NCI-H446 (cell line): ENCODE results near the gene PROX2.
A peak's percentile ranks its signal among the peaks of the same experiment; 100 is the strongest.

Experiments used
- DNase-seq, 2 experiments: peaks; one replicate each; lab custom pipeline; 2025; lab: John Stamatoyannopoulos, UW

The PROX2 gene

DNA sequence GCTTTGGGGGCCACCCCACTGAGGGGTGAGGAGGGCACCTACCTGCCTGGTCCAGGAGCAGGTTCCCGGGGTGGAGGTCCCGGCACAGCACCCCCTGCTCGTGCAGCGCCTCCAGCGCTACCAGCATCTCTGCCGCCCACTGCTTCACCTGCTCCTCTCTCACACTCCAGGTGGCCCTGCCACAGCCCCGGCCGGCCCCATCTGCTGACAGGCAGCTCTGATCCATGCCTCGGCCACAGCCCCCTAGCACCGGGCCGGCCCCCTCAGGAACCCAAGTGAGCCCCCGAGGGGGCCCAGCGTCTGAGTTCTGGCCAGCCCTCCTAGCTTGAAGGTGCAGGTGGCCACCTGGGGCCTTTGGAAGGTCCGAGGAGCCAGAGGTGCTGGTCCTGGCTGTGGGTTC, 33.6 kb upstream of the PROX2 start:
- no peak for DNase-seq

- no peak for DNase-seq
Measured at GRCh38 chr14:74908861-74909341, 33.0 kb upstream of the PROX2 start.

DNA sequence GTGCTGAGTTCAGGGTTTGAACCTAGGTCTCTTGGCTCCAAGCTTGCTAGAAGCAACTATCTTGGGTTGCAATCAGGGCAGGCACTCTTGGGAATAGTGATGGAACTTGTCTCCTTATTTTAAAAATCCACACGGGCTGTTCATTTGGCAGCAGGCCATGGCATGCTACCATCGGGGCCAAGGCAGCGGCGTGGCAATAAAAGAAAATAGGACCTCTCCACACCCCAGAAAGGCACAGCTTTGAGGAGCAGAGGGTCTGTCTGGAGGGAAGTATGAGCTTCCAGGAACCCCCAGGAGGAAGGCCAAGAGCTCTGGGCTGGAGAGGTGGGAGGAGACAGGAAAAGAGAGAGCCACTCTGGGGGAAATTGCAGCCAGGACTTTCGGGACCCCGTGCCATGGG, 31.8 kb upstream of the PROX2 start:
- peak in 1 of 2 experiments; percentile 62 for DNase-seq

- no peak for DNase-seq
Measured at GRCh38 chr14:74906925-74907521, 31.1 kb upstream of the PROX2 start.

DNA sequence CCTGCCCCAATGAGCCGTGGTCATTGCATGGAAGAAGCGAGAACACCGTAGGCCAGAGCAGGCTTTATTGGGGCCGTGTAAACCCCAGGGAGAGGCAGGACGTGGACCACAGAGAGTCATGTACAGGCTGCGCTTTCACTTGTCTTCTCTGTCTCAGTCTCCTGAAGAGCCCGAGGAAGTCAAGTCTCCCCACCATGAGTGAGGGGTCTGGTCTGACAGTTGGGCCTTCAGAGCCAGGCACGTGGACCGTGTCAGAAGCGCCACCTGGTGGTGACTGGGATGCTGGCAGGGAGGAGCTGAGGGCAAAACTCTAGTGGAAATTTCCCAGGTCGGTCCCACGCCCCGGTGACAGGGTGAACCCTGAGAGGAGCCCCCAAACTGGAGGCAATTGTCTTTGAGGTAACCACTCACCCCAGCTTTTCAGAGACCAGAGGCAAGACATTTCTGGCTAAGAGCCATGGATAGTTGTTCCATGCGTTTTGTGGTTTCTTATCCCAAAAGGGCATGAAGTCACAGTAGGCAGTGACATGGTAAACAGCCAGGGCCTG, 29.7 kb upstream of the PROX2 start:
- peak in 1 of 2 experiments; percentile 60 for DNase-seq

- DNase-seq = no peak
Measured at GRCh38 chr14:74904635-74905503, 28.9 kb upstream of the PROX2 start.

DNA sequence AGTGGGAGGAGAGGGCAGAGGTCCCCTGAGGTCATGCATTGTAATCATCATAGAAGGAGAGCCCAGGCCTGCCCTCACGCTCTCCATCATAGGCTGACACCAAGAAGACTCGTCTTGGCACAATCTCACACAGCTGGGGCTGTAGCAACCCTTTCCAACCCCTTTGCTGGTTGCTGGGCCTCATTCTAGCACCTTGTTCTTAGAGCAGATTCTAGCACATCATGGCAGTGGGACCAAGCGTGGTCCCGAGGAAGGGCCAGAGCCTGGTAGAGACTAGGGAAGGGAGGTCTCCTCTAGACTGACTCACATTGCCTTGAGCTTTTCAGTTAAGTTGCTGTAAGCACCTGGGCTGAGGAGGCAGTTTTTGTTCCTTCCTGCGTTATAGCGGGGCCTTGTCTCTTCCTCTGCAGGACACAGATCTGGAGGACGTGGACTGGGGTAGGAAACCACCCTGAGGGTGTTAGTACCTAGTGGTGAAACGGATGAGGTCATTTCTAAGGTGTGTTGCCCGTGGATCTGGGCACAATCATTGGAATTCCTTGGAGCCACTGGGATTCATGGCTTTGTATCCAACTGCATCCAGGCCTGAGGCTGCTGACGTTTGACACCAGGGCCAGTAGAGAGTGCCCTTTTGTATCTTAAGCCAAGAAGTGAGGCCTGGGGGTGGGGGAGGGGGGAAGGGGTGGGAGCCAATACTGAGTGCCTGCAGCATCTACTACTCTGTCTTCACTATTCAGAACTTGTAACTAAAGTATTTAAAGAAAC, 27.2 kb upstream of the PROX2 start:
- no peak for DNase-seq

DNA sequence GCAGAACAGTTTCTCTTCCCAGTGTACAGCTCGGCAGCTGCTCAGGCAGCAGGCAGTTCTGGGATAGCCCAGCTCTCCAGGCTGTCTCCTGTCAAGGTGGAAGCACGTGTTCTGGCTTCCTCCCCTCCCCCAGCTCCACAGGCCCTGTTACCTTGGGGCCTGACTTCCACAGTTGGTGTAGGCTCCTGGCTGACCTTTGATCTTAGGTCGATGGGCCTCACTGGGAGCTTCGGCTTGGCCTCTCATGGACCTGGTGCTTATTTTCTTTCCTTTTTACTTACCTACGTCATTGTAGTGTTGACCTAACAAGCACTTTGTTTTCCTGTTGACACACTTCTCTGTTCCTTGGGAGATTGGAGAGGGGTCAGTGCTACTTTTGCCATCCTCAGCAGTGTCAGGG, 22.7 kb upstream of the PROX2 start:
- no peak for DNase-seq

DNA sequence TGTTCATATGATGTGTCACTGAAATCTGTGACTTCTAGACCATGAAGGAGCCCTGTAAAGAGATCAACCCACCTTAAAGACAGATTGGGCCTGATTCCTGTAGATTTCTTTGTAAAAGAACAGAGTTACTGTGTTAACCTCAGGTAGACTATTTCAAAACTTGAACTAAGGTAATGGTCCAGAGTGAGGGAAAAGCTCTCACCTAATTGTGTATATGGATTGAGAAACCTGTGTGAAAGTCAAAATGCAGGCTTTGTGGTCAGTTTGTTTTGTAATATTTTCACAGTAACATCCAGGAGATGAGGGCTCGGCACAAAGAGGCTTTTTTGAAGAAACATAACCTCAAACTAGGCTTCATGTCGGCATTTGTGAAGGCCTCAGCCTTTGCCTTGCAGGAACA, 22.1 kb upstream of the PROX2 start:
- no peak for DNase-seq

DNA sequence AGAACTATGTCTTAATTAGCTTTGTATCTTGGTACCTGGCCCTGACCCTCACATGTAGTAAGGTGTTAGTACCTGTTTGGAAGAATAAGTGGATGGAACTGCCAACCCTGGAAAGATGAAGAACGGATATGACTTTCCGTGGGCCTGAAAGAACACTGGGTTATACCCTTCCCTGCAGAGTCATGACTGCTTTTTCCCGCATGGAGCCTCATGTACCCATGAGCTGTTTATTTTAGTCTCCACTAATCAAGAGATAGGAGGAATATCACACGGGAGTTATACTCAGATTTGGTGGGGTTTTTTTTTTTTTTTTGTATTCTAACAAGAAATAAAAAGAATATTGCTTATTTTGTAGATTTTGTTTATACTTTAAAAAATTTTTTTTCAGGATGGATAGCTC, 21.7 kb upstream of the PROX2 start:
- no peak for DNase-seq

DNA sequence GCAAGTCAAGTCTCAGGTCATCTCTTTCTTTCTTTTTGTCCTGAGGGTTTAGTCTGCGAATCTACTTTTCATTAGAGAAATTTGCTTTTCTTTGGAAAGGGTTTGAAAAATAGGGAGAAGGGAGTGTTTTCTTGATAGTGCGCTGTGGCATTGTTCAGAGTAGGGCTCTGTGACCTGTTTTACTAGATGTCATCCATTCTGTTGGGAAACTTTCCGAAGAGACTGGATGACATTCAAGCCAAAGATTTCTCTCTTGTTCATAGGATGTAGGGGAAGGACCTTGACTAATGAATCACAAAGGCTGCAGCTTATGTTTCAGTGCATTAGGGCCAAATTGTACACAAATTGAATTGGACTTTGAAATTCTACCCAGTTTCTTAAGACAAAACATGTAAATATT, 20.5 kb upstream of the PROX2 start:
- DNase-seq = no peak

GRCh38 chr14:74893614-74894091, 17.7 kb upstream of the PROX2 start:
- no peak for DNase-seq

DNA sequence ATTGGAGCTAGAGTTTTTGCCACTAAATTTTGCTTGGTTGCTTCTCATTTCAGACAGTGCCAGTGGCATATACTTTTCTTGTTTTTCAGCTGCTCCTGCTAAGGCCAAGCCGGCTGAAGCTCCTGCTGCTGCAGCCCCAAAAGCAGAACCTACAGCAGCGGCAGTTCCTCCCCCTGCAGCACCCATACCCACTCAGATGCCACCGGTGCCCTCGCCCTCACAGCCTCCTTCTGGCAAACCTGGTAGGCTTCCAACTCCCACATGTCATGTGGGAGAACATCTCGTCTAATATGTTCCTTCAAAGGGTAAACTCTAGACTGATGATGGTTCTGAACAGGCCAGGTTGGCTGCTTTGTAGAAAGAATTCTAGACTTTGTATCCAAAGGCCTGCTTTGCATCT, 16.8 kb upstream of the PROX2 start:
- DNase-seq = no peak

DNA sequence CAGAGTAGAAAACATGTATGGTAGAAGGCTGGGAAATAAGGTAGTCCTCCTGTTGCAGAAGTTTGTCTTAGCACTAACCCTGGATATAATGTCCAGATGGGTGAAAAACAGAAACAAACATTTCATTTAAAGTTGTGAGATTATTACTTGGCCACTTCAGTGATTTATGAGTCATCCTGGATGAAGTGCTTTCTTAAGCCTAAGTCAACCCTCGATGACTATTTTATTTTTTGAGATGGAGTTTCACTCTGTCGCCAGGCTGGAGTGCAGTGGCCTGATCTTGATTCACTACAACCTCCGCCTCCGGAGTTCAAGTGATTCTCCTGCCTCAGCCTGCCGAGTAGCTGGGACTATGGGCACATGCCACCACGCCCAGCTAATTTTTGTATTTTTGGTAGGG, 15.9 kb upstream of the PROX2 start:
- DNase-seq = no peak

DNA sequence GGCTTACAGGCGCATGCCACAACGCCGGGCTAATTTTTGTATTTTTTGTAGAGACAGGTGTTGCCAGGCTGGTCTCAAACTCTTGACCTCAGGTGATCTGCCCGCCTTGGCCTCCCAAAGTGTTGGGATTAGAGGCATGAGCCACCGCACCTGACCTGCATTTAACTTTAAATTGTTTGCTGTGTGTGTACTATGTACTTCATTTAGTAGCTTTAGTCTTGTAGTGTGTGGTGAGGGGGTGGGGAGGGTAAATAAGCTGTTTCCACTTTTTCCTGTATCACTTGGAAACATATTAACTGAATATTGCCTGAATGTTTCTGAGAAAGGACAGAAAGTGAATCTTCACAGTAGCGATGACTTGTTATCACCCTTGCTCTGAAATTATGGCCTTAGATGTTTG, 14.3 kb upstream of the PROX2 start:
- no peak for DNase-seq

GRCh38 chr14:74888164-74889158, 12.5 kb upstream of the PROX2 start:
- no peak for DNase-seq

DNA sequence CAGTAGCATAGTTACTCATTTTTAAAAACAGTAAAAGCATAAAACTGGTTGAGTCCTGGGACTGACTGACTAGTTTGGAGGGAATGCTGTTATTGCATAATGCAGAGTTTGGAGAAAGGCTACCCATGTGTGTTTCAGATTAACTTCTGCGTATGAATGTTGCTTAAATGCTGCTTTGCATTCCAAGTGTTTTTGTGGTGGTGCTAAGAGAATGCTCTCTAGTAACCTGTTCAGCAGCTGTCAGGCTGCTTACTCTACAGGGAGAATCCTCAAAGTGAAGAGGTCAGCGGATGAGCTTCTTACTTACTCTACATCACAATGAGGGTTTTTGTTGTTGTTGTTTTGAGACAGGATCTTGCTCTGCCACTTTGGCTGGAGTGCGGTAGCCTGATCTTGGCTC, 10.1 kb upstream of the PROX2 start:
- no peak for DNase-seq

DNA sequence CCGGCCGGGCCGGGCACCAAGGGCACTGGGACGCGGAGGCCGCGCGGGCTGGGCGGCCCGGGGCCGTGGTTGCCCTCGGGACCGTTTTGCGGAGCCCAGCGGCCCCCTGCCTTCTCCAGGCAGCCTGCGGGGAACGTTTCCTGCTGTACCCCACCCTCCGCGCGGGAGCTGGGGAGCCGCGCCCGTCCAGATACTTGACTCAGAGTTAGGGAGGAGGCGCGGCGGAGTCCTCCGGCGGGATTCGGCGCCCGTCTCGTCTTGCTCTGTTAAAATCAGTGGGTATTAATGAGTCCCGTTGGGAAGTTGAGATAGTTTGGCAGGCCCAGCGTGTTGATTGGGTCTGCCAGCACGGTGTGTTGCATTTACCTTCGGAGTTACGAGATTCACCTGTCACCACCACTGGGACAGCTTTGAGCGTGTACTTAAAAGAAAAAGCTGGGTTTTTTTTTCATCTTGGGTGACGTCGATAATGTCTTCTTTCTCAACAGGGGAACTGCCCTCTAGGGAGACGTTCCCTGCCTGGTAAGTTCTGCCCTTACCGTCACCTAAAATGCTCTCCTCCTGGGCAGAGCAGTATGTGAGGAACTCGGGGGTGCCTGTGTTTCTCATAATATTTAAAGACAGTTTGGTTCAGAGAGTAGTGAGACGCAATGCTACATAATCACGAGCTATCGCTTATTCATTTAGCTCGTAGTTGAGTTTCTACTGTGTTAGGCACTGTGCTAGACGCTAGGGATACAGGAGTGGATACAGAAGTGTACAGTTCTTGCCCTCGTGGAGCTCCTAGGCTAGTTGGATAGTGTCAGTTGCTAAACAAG, 6.4 kb upstream of the PROX2 start:
- no peak for DNase-seq

- DNase-seq = peak; percentile 70 to 87
Measured at GRCh38 chr14:74881431-74882102, 5.6 kb upstream of the PROX2 start, which contains the start of gene DLST. DLST (plus strand) TSS chr14:74881916; CDS start chr14:74881954, 38 bp downstream.
